Stimulated activated CD8-positive, alpha-beta memory T cell treated with anti-CD3 and anti-CD28 coated beads, Interleukin-15, amount 100 ng/mL, for 48 hours (primary cell): ENCODE measurements around the gene TBCCD1.

Source experiments
- DNase-seq, 2 donors: peaks; one replicate each; pipeline ENCODE4 v3.0.0-alpha.2; 2020; ENCODE audit warnings: low read depth in 2 of 2

TBCCD1 gene

GRCh38 chr3:186567072-186567921 is at the start of gene TBCCD1:
TSS of gene TBCCD1 (minus strand) at chr3:186567339. CDS start at chr3:186564329, 3,010 bp downstream.
- peak; percentile 88 for DNase-seq

GRCh38 chr3:186616299-186616617 is 49.1 kb upstream of the TBCCD1 start:
- no peak for DNase-seq

- DNase-seq: peak; percentile 38 to 55
Measured at GRCh38 chr3:186614597-186615483, 47.7 kb upstream of the TBCCD1 start.

- DNase-seq: no peak
Measured at GRCh38 chr3:186614266-186614596, 47.1 kb upstream of the TBCCD1 start.

- no peak for DNase-seq
Measured at GRCh38 chr3:186613637-186614265, 46.6 kb upstream of the TBCCD1 start.

GRCh38 chr3:186612721-186613636 is 45.8 kb upstream of the TBCCD1 start, which contains the start of gene AHSG:
TSS of gene AHSG (plus strand) at chr3:186613060. CDS start at chr3:186613142, 82 bp downstream.
- DNase-seq: no peak

- no peak for DNase-seq
Measured at GRCh38 chr3:186612065-186612464, 44.9 kb upstream of the TBCCD1 start.

GRCh38 chr3:186609247-186609868 is 42.2 kb upstream of the TBCCD1 start:
- no peak for DNase-seq

GRCh38 chr3:186608624-186609215 is 41.6 kb upstream of the TBCCD1 start:
- no peak for DNase-seq

GRCh38 chr3:186605561-186606545 is 38.7 kb upstream of the TBCCD1 start:
- DNase-seq: no peak

GRCh38 chr3:186605078-186605477 is 37.9 kb upstream of the TBCCD1 start:
- no peak for DNase-seq

- no peak for DNase-seq
Measured at GRCh38 chr3:186603159-186603558, 36.0 kb upstream of the TBCCD1 start.

- no peak for DNase-seq
Measured at GRCh38 chr3:186600896-186601295, 33.8 kb upstream of the TBCCD1 start.

- DNase-seq: no peak
Measured at GRCh38 chr3:186599785-186600166, 32.6 kb upstream of the TBCCD1 start.

GRCh38 chr3:186599142-186599784 is 32.1 kb upstream of the TBCCD1 start:
- no peak for DNase-seq

- DNase-seq: no peak
Measured at GRCh38 chr3:186598794-186599141, 31.6 kb upstream of the TBCCD1 start.

- no peak for DNase-seq
Measured at GRCh38 chr3:186598108-186598784, 31.1 kb upstream of the TBCCD1 start.

- DNase-seq: no peak
Measured at GRCh38 chr3:186596568-186597287, 29.6 kb upstream of the TBCCD1 start.
